SU-DHL-6 (cell line): ENCODE results near the gene MEIS2.

Experiments used
- H2AFZ ChIP-seq: fragments of 200-600 bp; sonication (generic); 2 replicates; pipeline ENCODE4 v1.6.1; 2014; ENCODE audit warnings: low read depth, mild to moderate bottlenecking, moderate library complexity, mixed read lengths, antibody characterized with exemption, low read length; ENCODE audit not compliant: severe bottlenecking
- H3F3A ChIP-seq: fragments of 200-600 bp; shearing (Covaris generic); 2 replicates; pipeline ENCODE4 v1.6.0; 2016; ENCODE audit warnings: antibody characterized with exemption, mild to moderate bottlenecking; ENCODE audit not compliant: insufficient read depth
- H3K27ac ChIP-seq: fragments of 200-600 bp; sonication (generic); 2 replicates; pipeline ENCODE4 v1.5.1; 2016; ENCODE audit warnings: low read depth, mild to moderate bottlenecking, low read length, moderate library complexity, mixed read lengths
- H3K27me3 ChIP-seq: fragments of 200-600 bp; sonication (generic), shearing (Covaris generic); 2 replicates; pipeline ENCODE4 v1.6.0; 2014; ENCODE audit warnings: mild to moderate bottlenecking, low read length
- H3K36me3 ChIP-seq: fragments of 200-600 bp; sonication (generic); 2 replicates; pipeline ENCODE4 v1.6.1; 2014; ENCODE audit warnings: mild to moderate bottlenecking, low read length, mixed read lengths
- H3K4me2 ChIP-seq: fragments of 300-600, 200-600 bp; shearing (Covaris generic), sonication (generic); 2 replicates; pipeline ENCODE4 v1.6.0; 2014; ENCODE audit warnings: low read length, low read depth, mild to moderate bottlenecking; ENCODE audit not compliant: poor library complexity, severe bottlenecking
- H3K4me3 ChIP-seq: fragments of 200-600 bp; sonication (generic); 2 replicates; pipeline ENCODE4 v1.5.1; 2014; ENCODE audit warnings: antibody characterized with exemption, low read length, mild to moderate bottlenecking, mixed read lengths; ENCODE audit not compliant: insufficient read depth, poor library complexity, severe bottlenecking
- H3K79me2 ChIP-seq: fragments of 200-600 bp; sonication (generic); 2 replicates; pipeline ENCODE4 v1.6.1; 2014; ENCODE audit warnings: mild to moderate bottlenecking, low read length, moderate library complexity; ENCODE audit not compliant: insufficient read depth
- H3K9ac ChIP-seq: fragments of 200-600 bp; sonication (generic); 2 replicates; pipeline ENCODE4 v1.7.0; 2014; ENCODE audit warnings: mild to moderate bottlenecking, low read length
- H3K9me2 ChIP-seq: fragments of 200-600 bp; sonication (generic); replicated peaks from 2 replicates; pipeline ENCODE4 v1.6.1; 2014; ENCODE audit warnings: low read length; ENCODE audit not compliant: insufficient read depth
- H3K9me3 ChIP-seq: fragments of 200-600 bp; sonication (generic); 2 replicates; pipeline ENCODE4 v1.6.1; 2014; ENCODE audit warnings: low read length, mixed read lengths; ENCODE audit not compliant: insufficient read depth
- H4K20me1 ChIP-seq: fragments of 200-600 bp; sonication (generic); 2 replicates; pipeline ENCODE4 v1.6.1; 2014; ENCODE audit warnings: low read depth, mild to moderate bottlenecking, antibody characterized with exemption, low read length, moderate library complexity, mixed read lengths
- CTCF ChIP-seq: fragments of 200-600 bp; sonication (generic); IDR thresholded peaks from one replicate; pipeline ENCODE4 v1.5.1; 2017; ENCODE audit warnings: antibody characterized with exemption, mild to moderate bottlenecking, low read length, moderate library complexity; ENCODE audit not compliant: insufficient read depth, poor library complexity, severe bottlenecking
- EZH2phosphoT487 ChIP-seq: fragments of 200-600 bp; sonication (generic), shearing (Covaris generic); conservative IDR thresholded peaks from 2 replicates; pipeline ENCODE4 v1.6.1; 2018; ENCODE audit warnings: mild to moderate bottlenecking, antibody characterized with exemption, low read length, moderate library complexity, mixed read lengths

The MEIS2 gene

GRCh38 chr15:37009288-37009687 is 91.1 kb downstream of the MEIS2 start:
- H4K20me1 ChIP-seq: no peaks in the 10 kb centered on the region
- no peaks in the 10 kb centered on the region for H3K79me2 ChIP-seq
- H3K9me2 ChIP-seq: no peaks in the 10 kb centered on the region
- H3K36me3 ChIP-seq: peaks cover 6% of the 10 kb centered on the region; the same call in 1 of the 2 replicates
- no peak overlapping the region for H3K4me3 ChIP-seq
- H3F3A ChIP-seq: no peaks in the 10 kb centered on the region
- H3K27ac ChIP-seq: no peak overlapping the region
- no peaks in the 10 kb centered on the region for H3K9me3 ChIP-seq
- H2AFZ ChIP-seq: no peak overlapping the region
- TF ChIP-seq CTCF: no peak
- TF ChIP-seq EZH2phosphoT487: no peak
- no peaks in the 10 kb centered on the region for H3K27me3 ChIP-seq
- H3K4me2 ChIP-seq: no peak overlapping the region
- no peak overlapping the region for H3K9ac ChIP-seq

- H3K79me2 ChIP-seq: no peaks in the 10 kb centered on the region
- no peaks in the 10 kb centered on the region for H3K9me3 ChIP-seq
- TF ChIP-seq CTCF (no peak), EZH2phosphoT487 (no peak)
- H3K9me2 ChIP-seq: no peaks in the 10 kb centered on the region
- H3K4me2 ChIP-seq: no peak overlapping the region
- no peaks in the 10 kb centered on the region for H3F3A ChIP-seq
- no peaks in the 10 kb centered on the region for H4K20me1 ChIP-seq
- H2AFZ ChIP-seq: no peak overlapping the region
- H3K27ac ChIP-seq: no peak overlapping the region
- no peaks in the 10 kb centered on the region for H3K27me3 ChIP-seq
- H3K9ac ChIP-seq: no peak overlapping the region
- H3K4me3 ChIP-seq: no peak overlapping the region
- peaks cover 6% of the 10 kb centered on the region; the same call in 1 of the 2 replicates for H3K36me3 ChIP-seq
These were observed 92.1 kb downstream of the MEIS2 start for GRCh38 chr15:37008205-37008604.

GRCh38 chr15:37007301-37007700 is 93.0 kb downstream of the MEIS2 start:
- Histone ChIP-seq H3K9me2 (no peaks in the 10 kb centered on the region), H3K9me3 (no peaks in the 10 kb centered on the region), H3K4me3 (no peak overlapping the region), H2AFZ (no peak overlapping the region), H4K20me1 (no peaks in the 10 kb centered on the region), H3K27ac (no peak overlapping the region), H3F3A (no peaks in the 10 kb centered on the region), H3K79me2 (no peaks in the 10 kb centered on the region), H3K27me3 (no peaks in the 10 kb centered on the region), H3K4me2 (no peak overlapping the region), H3K36me3 (0 out of 2 replicates have a peak, but pooled peaks cover 3% of the 10 kb centered on the region), H3K9ac (no peak overlapping the region)
- TF ChIP-seq CTCF: no peak
- TF ChIP-seq EZH2phosphoT487: no peak
